ENCODE results near the gene SAP25. TPM values are rescaled to one million over a fixed set of nuclear protein-coding genes. Genes with fewer than 3 reads are reported as not detected.

The SAP25 gene
- total and polyA plus RNA-seq, 2 donors: 2.5 TPM; not detected in 1

- H3K27ac ChIP-seq (ENCODE audit: low read depth): peak within 1 kb of the TSS; percentile 94
- H3K4me3 ChIP-seq (ENCODE audit: low read depth, low read length): peak within 1 kb of the TSS; percentile 90
- no peak for DNase-seq (ENCODE audit: extremely low spot score)
- under 1% methylated on average over 61 of the region's 61 CpGs for WGBS
- no peaks in the 10 kb centered on the region for H3K36me3 ChIP-seq (ENCODE audit: insufficient read depth)
- no peaks in the 10 kb centered on the region for H3K4me1 ChIP-seq (ENCODE audit: insufficient read depth)
Observed at GRCh38 chr7:100585511-100586265, 12.0 kb upstream of the SAP25 start, which contains the start of gene LRCH4. Gene LRCH4 (minus strand): TSS chr7:100586129. CDS start chr7:100586100, 29 bp downstream.

- no peak for DNase-seq (ENCODE audit: extremely low spot score)
- Histone ChIP-seq H3K4me3 (ENCODE audit: low read depth, low read length) (peak overlapping the region; percentile 90), H3K27ac (ENCODE audit: low read depth) (peak overlapping the region; percentile 46), H3K4me1 (ENCODE audit: insufficient read depth) (no peaks in the 10 kb centered on the region), H3K36me3 (ENCODE audit: insufficient read depth) (no peaks in the 10 kb centered on the region)
- 8% methylated on average over 20 of the region's 20 CpGs for WGBS
Observed at GRCh38 chr7:100584683-100585510, 11.2 kb upstream of the SAP25 start.

- peak overlapping the region; percentile 90 for H3K4me3 ChIP-seq (ENCODE audit: low read depth, low read length)
- H3K27ac ChIP-seq (ENCODE audit: low read depth): peak overlapping the region; percentile 46
- WGBS: 35% methylated on average over 15 of the region's 15 CpGs
- no peaks in the 10 kb centered on the region for H3K36me3 ChIP-seq (ENCODE audit: insufficient read depth)
- H3K4me1 ChIP-seq (ENCODE audit: insufficient read depth): no peaks in the 10 kb centered on the region
- no peak for DNase-seq (ENCODE audit: extremely low spot score)
Observed at GRCh38 chr7:100584054-100584682, 10.5 kb upstream of the SAP25 start.

GRCh38 chr7:100583132-100584053, 9.7 kb upstream of the SAP25 start:
- no peak overlapping the region for H3K27ac ChIP-seq (ENCODE audit: low read depth)
- WGBS: 44% methylated on average over 23 of the region's 23 CpGs
- H3K4me3 ChIP-seq (ENCODE audit: low read depth, low read length): no peak overlapping the region
- no peaks in the 10 kb centered on the region for H3K4me1 ChIP-seq (ENCODE audit: insufficient read depth)
- no peaks in the 10 kb centered on the region for H3K36me3 ChIP-seq (ENCODE audit: insufficient read depth)
- no peak for DNase-seq (ENCODE audit: extremely low spot score)

- 77% methylated on average over 11 of the region's 11 CpGs for WGBS
- no peak for DNase-seq (ENCODE audit: extremely low spot score)
- no peak overlapping the region for H3K4me3 ChIP-seq (ENCODE audit: low read depth, low read length)
- H3K4me1 ChIP-seq (ENCODE audit: insufficient read depth): no peaks in the 10 kb centered on the region
- H3K27ac ChIP-seq (ENCODE audit: low read depth): no peak overlapping the region
- peaks cover 3% of the 10 kb centered on the region for H3K36me3 ChIP-seq (ENCODE audit: insufficient read depth)
Observed at GRCh38 chr7:100582650-100583049, 8.9 kb upstream of the SAP25 start.

GRCh38 chr7:100582041-100582579, 8.4 kb upstream of the SAP25 start:
- Histone ChIP-seq H3K4me3 (ENCODE audit: low read depth, low read length) (no peak overlapping the region), H3K36me3 (ENCODE audit: insufficient read depth) (peaks cover 4% of the 10 kb centered on the region), H3K27ac (ENCODE audit: low read depth) (no peak overlapping the region), H3K4me1 (ENCODE audit: insufficient read depth) (no peaks in the 10 kb centered on the region)
- 91% methylated on average over 20 of the region's 20 CpGs for WGBS
- DNase-seq (ENCODE audit: extremely low spot score): no peak

- Histone ChIP-seq H3K36me3 (ENCODE audit: insufficient read depth) (peaks cover 8% of the 10 kb centered on the region), H3K27ac (ENCODE audit: low read depth) (no peak overlapping the region), H3K4me3 (ENCODE audit: low read depth, low read length) (no peak overlapping the region), H3K4me1 (ENCODE audit: insufficient read depth) (no peaks in the 10 kb centered on the region)
- WGBS: 85% methylated on average over 11 of the region's 11 CpGs
- DNase-seq (ENCODE audit: extremely low spot score): no peak
Observed at GRCh38 chr7:100580466-100581283, 7.0 kb upstream of the SAP25 start.

GRCh38 chr7:100578246-100579183, 4.8 kb upstream of the SAP25 start:
- DNase-seq (ENCODE audit: extremely low spot score): no peak
- Histone ChIP-seq H3K4me1 (ENCODE audit: insufficient read depth) (no peaks in the 10 kb centered on the region), H3K36me3 (ENCODE audit: insufficient read depth) (peaks cover 15% of the 10 kb centered on the region), H3K4me3 (ENCODE audit: low read depth, low read length) (no peak overlapping the region), H3K27ac (ENCODE audit: low read depth) (no peak overlapping the region)
- 88% methylated on average over 28 of the region's 28 CpGs for WGBS

DNA sequence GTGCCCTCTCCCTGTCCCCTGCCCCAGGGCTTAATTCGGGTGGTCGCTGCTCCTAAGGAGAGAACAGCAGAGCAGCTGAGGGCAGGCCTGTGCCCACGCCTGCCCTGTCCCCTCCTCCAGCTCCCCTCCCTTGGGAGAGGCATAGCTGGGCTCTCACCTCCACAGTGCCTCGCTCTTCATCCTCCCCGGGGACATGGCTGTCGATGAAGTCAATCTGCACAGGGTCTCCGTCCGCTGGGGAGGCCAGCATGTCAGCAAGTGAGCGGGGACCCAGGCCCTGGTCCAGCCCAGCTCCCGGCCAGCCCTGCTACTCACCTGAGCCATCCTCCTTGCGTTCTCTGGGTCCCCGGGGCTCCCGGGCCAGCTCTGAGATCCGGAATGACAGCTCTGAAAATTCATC, 3.8 kb upstream of the SAP25 start:
- DNase-seq (ENCODE audit: extremely low spot score): no peak
- 95% methylated on average over 14 of the region's 14 CpGs for WGBS

GRCh38 chr7:100577103-100577502, 3.4 kb upstream of the SAP25 start:
- H3K27ac ChIP-seq (ENCODE audit: low read depth): no peak overlapping the region
- H3K4me3 ChIP-seq (ENCODE audit: low read depth, low read length): no peak overlapping the region
- DNase-seq (ENCODE audit: extremely low spot score): no peak
- H3K36me3 ChIP-seq (ENCODE audit: insufficient read depth): peaks cover 15% of the 10 kb centered on the region
- 92% methylated on average over 24 of the region's 24 CpGs for WGBS
- H3K4me1 ChIP-seq (ENCODE audit: insufficient read depth): no peaks in the 10 kb centered on the region

More for the DNA sequence above, 3.8 kb upstream of the SAP25 start:
- H3K27ac ChIP-seq (ENCODE audit: low read depth): no peak overlapping the region
- no peak overlapping the region for H3K4me3 ChIP-seq (ENCODE audit: low read depth, low read length)
- no peaks in the 10 kb centered on the region for H3K4me1 ChIP-seq (ENCODE audit: insufficient read depth)
- peaks cover 15% of the 10 kb centered on the region for H3K36me3 ChIP-seq (ENCODE audit: insufficient read depth)

- Histone ChIP-seq H3K4me3 (ENCODE audit: low read depth, low read length) (no peak overlapping the region), H3K4me1 (ENCODE audit: insufficient read depth) (no peaks in the 10 kb centered on the region), H3K36me3 (ENCODE audit: insufficient read depth) (peaks cover 15% of the 10 kb centered on the region), H3K27ac (ENCODE audit: low read depth) (no peak overlapping the region)
- 95% methylated on average over 13 of the region's 13 CpGs for WGBS
- DNase-seq (ENCODE audit: extremely low spot score): no peak
Observed at GRCh38 chr7:100576384-100576993, 2.8 kb upstream of the SAP25 start.
